H1 (cell line): Measurements from ENCODE around the gene C2CD4C. TPM values are rescaled to one million over a fixed set of nuclear protein-coding genes. Genes with fewer than 3 reads are reported as not detected.

Source experiments
- CTCF ChIA-PET: fragments of 300-600 bp; sonication (Branson Sonifier 250); formaldehyde crosslinking; loops from one replicate; lab custom pipeline; 2021; ENCODE audit not compliant: partially characterized antibody; lab: Charles Lee
- POLR2A ChIA-PET: fragments of 300-600 bp; sonication (Branson Sonifier 250); formaldehyde crosslinking; loops from one replicate; lab custom pipeline; 2021; ENCODE audit warnings: inconsistent platforms; ENCODE audit not compliant: partially characterized antibody; lab: Charles Lee
- DNase-seq, 2 experiments: peaks; one replicate each; pipeline versions ENCODE4 v3.0.0 to v3.0.0-alpha.2; 2010 to 2022; ENCODE audit warnings: low spot score in 2 of 2, low read depth in 1 of 2, mixed read lengths in 1 of 2
- FAIRE-seq: peaks from 2 replicates; lab custom pipeline; 2011; peaks lifted over from hg19 to GRCh38; lab: Jason Lieb, UNC
- H2AFZ ChIP-seq: 2 replicates; pipeline ENCODE4 v1.8.1; 2012; ENCODE audit warnings: low read length, inconsistent platforms
- H2AK5ac ChIP-seq: 2 replicates; pipeline ENCODE4 v1.6.1; 2013; ENCODE audit warnings: low read depth, low read length
- H2BK120ac ChIP-seq: replicated peaks from 2 replicates; pipeline ENCODE3; 2013; ENCODE audit warnings: low read depth, low read length, inconsistent platforms
- H2BK12ac ChIP-seq: 2 replicates; pipeline ENCODE4 v1.6.1; 2013; ENCODE audit warnings: low read depth, low read length
- H2BK15ac ChIP-seq: 2 replicates; pipeline ENCODE4 v1.6.1; 2013; ENCODE audit warnings: low read length
- H2BK20ac ChIP-seq: 2 replicates; pipeline ENCODE4 v1.6.1; 2013; ENCODE audit warnings: low read length
- H2BK5ac ChIP-seq: 2 replicates; pipeline ENCODE4 v1.6.1; 2013; ENCODE audit warnings: low read depth, low read length
- H3K14ac ChIP-seq: 2 replicates; pipeline ENCODE4 v1.6.1; 2013; ENCODE audit warnings: inconsistent platforms; ENCODE audit not compliant: insufficient read length
- H3K18ac ChIP-seq: 2 replicates; pipeline ENCODE4 v1.6.1; 2013; ENCODE audit warnings: low read length; ENCODE audit errors: extremely low read depth
- H3K23ac ChIP-seq: 2 replicates; pipeline ENCODE4 v1.6.1; 2013; ENCODE audit warnings: inconsistent platforms; ENCODE audit not compliant: insufficient read length
- H3K23me2 ChIP-seq: 2 replicates; pipeline ENCODE4 v1.6.1; 2013; ENCODE audit warnings: low read depth, low read length
- H3K27ac ChIP-seq: 2 replicates; pipeline ENCODE4 v1.6.1; 2011; ENCODE audit warnings: low read depth, low read length, inconsistent platforms
- H3K27me3 ChIP-seq, 4 experiments: replicated peaks in 1 of 4; 1 replicate in 1 of 4; 2 replicates in 3 of 4; pipeline versions ENCODE4 v1.6.1 to v1.8.1; 2011 to 2013; ENCODE audit warnings: low read length in 3 of 4, mild to moderate bottlenecking in 3 of 4, inconsistent platforms in 2 of 4, mixed read lengths in 2 of 4, moderate library complexity in 1 of 4; ENCODE audit not compliant: control insufficient read depth in 3 of 4, insufficient read depth in 3 of 4; ENCODE audit errors: extremely low read depth in 1 of 4
- H3K36me3 ChIP-seq, 4 experiments: 2 replicates each; pipeline versions ENCODE4 v1.6.1 to v1.8.1; 2011 to 2013; ENCODE audit warnings: mild to moderate bottlenecking in 4 of 4, low read length in 3 of 4, moderate library complexity in 2 of 4, control low read depth in 1 of 4, inconsistent platforms in 1 of 4; ENCODE audit not compliant: insufficient read depth in 4 of 4, control insufficient read depth in 2 of 4
- H3K4ac ChIP-seq: replicated peaks from 2 replicates; pipeline ENCODE3; 2013; ENCODE audit warnings: low read length, low read depth, mixed read lengths, inconsistent platforms; ENCODE audit not compliant: insufficient read length
- H3K4me1 ChIP-seq, 4 experiments: replicated peaks in 1 of 4; 1 replicate in 1 of 4; 2 replicates in 3 of 4; pipeline versions ENCODE4 v1.6.1 to v1.8.1; 2011 to 2013; ENCODE audit warnings: low read length in 3 of 4, inconsistent platforms in 2 of 4, mixed read lengths in 1 of 4; ENCODE audit not compliant: insufficient read depth in 4 of 4, control insufficient read depth in 3 of 4
- H3K4me2 ChIP-seq, 2 experiments: 2 replicates each; pipeline versions ENCODE4 v1.6.1 to v1.8.1; 2011 to 2013; ENCODE audit warnings: low read depth in 2 of 2, low read length in 2 of 2, control low read depth in 1 of 2, inconsistent platforms in 1 of 2, mild to moderate bottlenecking in 1 of 2; ENCODE audit not compliant: insufficient read depth in 1 of 2
- H3K4me3 ChIP-seq, 4 experiments: fragments of 200-600, 300-600 bp in 1 of 4; sonication (generic), shearing (Covaris generic), sonication (Bioruptor Twin) in 1 of 4; 2 replicates each; pipeline versions ENCODE4 v1.5.1 to v1.8.1; 2011 to 2016; ENCODE audit warnings: low read length in 4 of 4, low read depth in 3 of 4, control low read depth in 2 of 4, inconsistent platforms in 2 of 4, mild to moderate bottlenecking in 2 of 4, mixed read lengths in 1 of 4, moderate library complexity in 1 of 4; ENCODE audit not compliant: insufficient read depth in 2 of 4; ENCODE audit errors: extremely low read depth in 1 of 4
- H3K56ac ChIP-seq: replicated peaks from 2 replicates; pipeline ENCODE3; 2013; ENCODE audit warnings: low read depth, mild to moderate bottlenecking, mixed read lengths, low read length, inconsistent platforms; ENCODE audit not compliant: insufficient read length
- H3K79me1 ChIP-seq: 2 replicates; pipeline ENCODE4 v1.6.1; 2013; ENCODE audit warnings: low read depth, low read length, control low read depth
- H3K79me2 ChIP-seq, 2 experiments: 2 replicates each; pipeline versions ENCODE4 v1.6.1 to v1.8.1; 2012 to 2013; ENCODE audit warnings: low read length in 2 of 2, mild to moderate bottlenecking in 2 of 2, inconsistent platforms in 1 of 2; ENCODE audit not compliant: insufficient read depth in 2 of 2, control insufficient read depth in 1 of 2
- H3K9ac ChIP-seq, 4 experiments: replicated peaks in 1 of 4; 1 replicate in 1 of 4; 2 replicates in 3 of 4; pipeline versions ENCODE4 v1.6.1 to v1.8.1; 2011 to 2013; ENCODE audit warnings: low read depth in 3 of 4, low read length in 3 of 4, control low read depth in 2 of 4, mild to moderate bottlenecking in 2 of 4, moderate library complexity in 2 of 4, inconsistent platforms in 1 of 4; ENCODE audit errors: extremely low read depth in 1 of 4
- H3K9me3 ChIP-seq, 2 experiments: 2 replicates each; pipeline versions ENCODE4 v1.6.1 to v1.8.1; 2012 to 2013; ENCODE audit warnings: mild to moderate bottlenecking in 2 of 2, moderate library complexity in 2 of 2, control low read depth in 1 of 2, inconsistent platforms in 1 of 2, low read depth in 1 of 2, low read length in 1 of 2, mixed read lengths in 1 of 2; ENCODE audit not compliant: insufficient read depth in 2 of 2
- H4K20me1 ChIP-seq, 2 experiments: replicated peaks in 1 of 2; 2 replicates each; pipeline versions ENCODE3 to v1.8.1; 2011 to 2013; ENCODE audit warnings: inconsistent platforms in 2 of 2, low read length in 2 of 2, mild to moderate bottlenecking in 1 of 2; ENCODE audit not compliant: insufficient read depth in 2 of 2, control insufficient read depth in 1 of 2
- H4K5ac ChIP-seq: 2 replicates; pipeline ENCODE4 v1.6.1; 2013; ENCODE audit warnings: low read length, low read depth, mixed read lengths, inconsistent platforms; ENCODE audit not compliant: insufficient read length
- H4K8ac ChIP-seq: 2 replicates; pipeline ENCODE4 v1.8.0; 2013; ENCODE audit warnings: mild to moderate bottlenecking, moderate library complexity, low read length, inconsistent platforms; ENCODE audit not compliant: insufficient read depth; ENCODE audit errors: extremely low read depth
- H4K91ac ChIP-seq: replicated peaks from 2 replicates; pipeline ENCODE3; 2013; ENCODE audit warnings: low read length, mixed read lengths, inconsistent platforms; ENCODE audit not compliant: insufficient read length
- BRCA1 ChIP-seq: IDR thresholded peaks from 2 replicates; pipeline ENCODE4 v1.6.1; 2012; ENCODE audit warnings: low read depth, low read length, improper control_type of control experiment
- CHD2 ChIP-seq: IDR thresholded peaks from 2 replicates; pipeline ENCODE4 v1.6.1; 2012; ENCODE audit warnings: low read length, improper control_type of control experiment
- EP300 ChIP-seq, 2 experiments: IDR thresholded peaks; 1 replicate in 1 of 2; 2 replicates in 1 of 2; pipeline ENCODE4 v1.6.1; 2011 to 2012; ENCODE audit warnings: low read depth in 2 of 2, low read length in 2 of 2, mild to moderate bottlenecking in 2 of 2, borderline replicate concordance in 1 of 2, inconsistent platforms in 1 of 2, moderate library complexity in 1 of 2
- HDAC6 ChIP-seq: IDR thresholded peaks from one replicate; pipeline ENCODE4 v1.7.1; 2012; ENCODE audit warnings: low read depth, mild to moderate bottlenecking, inconsistent platforms, low read length, moderate library complexity
- KDM1A ChIP-seq: fragments of 200-600, 300-600 bp; sonication (generic); IDR thresholded peaks from 2 replicates; pipeline ENCODE4 v1.7.1; 2016; ENCODE audit warnings: mild to moderate bottlenecking, low read length, borderline replicate concordance
- POLR2A ChIP-seq, 2 experiments: IDR thresholded peaks; 1 replicate in 1 of 2; 2 replicates in 1 of 2; pipeline ENCODE4 v1.6.1; 2011; ENCODE audit warnings: low read depth in 2 of 2, low read length in 2 of 2, mild to moderate bottlenecking in 2 of 2; ENCODE audit errors: control extremely low read depth in 1 of 2
- POLR2AphosphoS5 ChIP-seq: IDR thresholded peaks from 2 replicates; pipeline ENCODE4 v1.6.1; 2011; ENCODE audit warnings: low read depth, low read length
- RAD21 ChIP-seq, 2 experiments: IDR thresholded peaks in 1 of 2; conservative IDR thresholded peaks in 1 of 2; 2 replicates each; pipeline ENCODE4 v1.6.1; 2011; ENCODE audit warnings: low read depth in 2 of 2, low read length in 2 of 2, improper control_type of control experiment in 1 of 2, inconsistent platforms in 1 of 2, mild to moderate bottlenecking in 1 of 2, moderate library complexity in 1 of 2
- WGBS, 2 experiments: shearing (Covaris generic) in 1 of 2; methylation state at CpG; one replicate each; pipeline versions ENCODE4 v1.1.6 to v1.1.7; 2013 to 2015; ENCODE audit warnings: low lambda C conversion rate in 2 of 2, mixed read lengths in 2 of 2, inconsistent platforms in 1 of 2, low coverage in 1 of 2, missing lambda C conversion rate in 1 of 2; ENCODE audit not compliant: insufficient replicate concordance in 2 of 2, insufficient coverage in 1 of 2, insufficient read length in 1 of 2; ENCODE audit errors: extremely low coverage in 1 of 2, missing lambda C conversion rate in 1 of 2; 5-methylcytosine and 5-hydroxymethylcytosine counted together
- polyA plus RNA-seq, 7 experiments: library from polyadenylated mRNA; depleted of rRNA in 3 of 7; stranded (reverse) in 5 of 7; unstranded in 2 of 7; fragments of >200 nt in 5 of 7; fragments of 200-250 nt in 2 of 7; gene quantifications; 1 replicate in 5 of 7; 2 replicates in 1 of 7; 4 replicates in 1 of 7; pipeline versions ENCODE4 v1.2.1 to v1.2.3, GENCODE V29; 2011 to 2013; ENCODE audit warnings: missing spikeins in 2 of 7, mixed read lengths in 2 of 7
- total RNA-seq: library from RNA; stranded (reverse); fragmentation: NEBNext Ultra II Directional; extraction: Animal tissue kit (Norgen Biotek cat#: 25700); gene quantifications from 2 replicates; pipeline ENCODE4 v1.2.1, GENCODE V29; 2021
- TF ChIP-seq, protein P1 (sequence below), 3 experiments: IDR thresholded peaks; 1 replicate in 2 of 3; 2 replicates in 1 of 3; pipeline versions ENCODE4 v1.5.1 to v1.6.1; 2011; ENCODE audit warnings: low read length in 3 of 3, mild to moderate bottlenecking in 3 of 3, inconsistent platforms in 2 of 3, low read depth in 1 of 3, moderate library complexity in 1 of 3; ENCODE audit not compliant: insufficient read depth in 1 of 3; ENCODE audit errors: control extremely low read depth in 1 of 3

C2CD4C gene
- total and polyA plus RNA-seq, 2 of the 8 experiments (the other 6 are each of a cell fraction or from before 2014, with no cell fraction given) = 3.8 to 6.3 TPM

DNA sequence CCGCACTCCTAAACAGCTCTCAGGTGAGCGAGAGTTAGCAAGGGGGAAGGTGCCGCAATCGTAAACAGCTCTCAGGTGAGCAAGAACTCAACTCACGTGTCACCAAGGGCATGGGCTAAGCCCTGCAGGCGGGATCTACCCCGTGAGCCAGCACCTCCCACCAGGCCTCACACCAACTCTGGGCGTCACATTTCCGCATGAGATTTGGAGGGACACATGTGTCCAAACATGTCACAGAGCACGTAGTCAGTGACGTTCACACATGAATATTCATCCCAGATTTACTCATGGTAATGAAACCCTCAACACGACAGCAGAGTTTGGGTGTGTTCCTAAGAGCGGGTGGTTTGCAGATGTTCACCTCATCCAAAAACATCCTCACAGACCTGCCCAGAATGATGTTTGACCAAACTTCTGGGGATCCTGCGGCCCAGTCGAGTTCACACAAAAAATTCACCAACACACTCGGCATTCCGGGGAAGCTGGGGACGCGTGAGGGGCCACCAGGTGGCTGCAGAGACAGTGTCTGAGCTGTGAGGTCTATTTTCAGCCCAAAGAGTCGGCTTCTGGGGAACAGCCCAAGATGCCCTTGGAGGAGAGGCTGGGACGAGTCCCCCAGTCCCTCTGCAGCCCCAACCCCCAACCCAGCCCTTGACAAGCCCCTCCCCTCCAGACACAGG, 19.6 kb downstream of the C2CD4C start:
- no peaks in the 10 kb centered on the region for H3K79me2 ChIP-seq
- peak overlapping the region; percentile 35 for H4K8ac ChIP-seq
- no peak overlapping the region for H3K23ac ChIP-seq
- H3K9me3 ChIP-seq = peaks cover 6 to 8% of the 10 kb centered on the region in 2 experiments; a peak in 3 of 4 replicates
- no peaks in the 10 kb centered on the region for H3K79me1 ChIP-seq
- H4K91ac ChIP-seq = no peak overlapping the region
- no peak overlapping the region for H3K27ac ChIP-seq
- H3K9ac ChIP-seq = no peak overlapping the region
- 81% methylated on average over 21 of the region's 21 CpGs; no CpG with 5 or more reads in 1 of the 2 experiments for WGBS, 2 experiments
- H3K4me3 ChIP-seq = no peak overlapping the region
- H3K56ac ChIP-seq = no peak overlapping the region
- H2AK5ac ChIP-seq = no peak overlapping the region
- H3K23me2 ChIP-seq = peaks cover 10% of the 10 kb centered on the region
- H3K18ac ChIP-seq = peak overlapping the region; percentile 13; the same call in 1 of the 2 replicates
- H2BK5ac ChIP-seq = 0 out of 2 replicates have a peak overlapping the region, but pooled peaks have one; percentile 24
- CTCF ChIA-PET = interaction anchor here (1.2 to 2.4 kb wide), 10 partner anchors 9 to 121 kb away, joined by 3 to 6 read pairs (median 5); partner anchors contain the start of gene C2CD4C
- H2BK15ac ChIP-seq = peak overlapping the region; percentile 92
- H3K4me1 ChIP-seq = peaks cover 0 to 14% (median 4%) of the 10 kb centered on the region in 4 experiments; a peak in 5 of 7 replicates
- no peak overlapping the region for H3K14ac ChIP-seq
- no peak overlapping the region for H2AFZ ChIP-seq
- peak overlapping the region; percentile 66; the same call in 1 of the 2 replicates for H2BK20ac ChIP-seq
- no peak for FAIRE-seq
- peak overlapping the region; percentile 75; the same call in 1 of the 2 replicates for H2BK12ac ChIP-seq
- H4K20me1 ChIP-seq = peaks cover 0 to 3% of the 10 kb centered on the region in 2 experiments
- H3K27me3 ChIP-seq = no peaks in the 10 kb centered on the region
- H3K4me2 ChIP-seq = no peak overlapping the region
- H4K5ac ChIP-seq = no peak overlapping the region
- POLR2A ChIA-PET = interaction anchor here (0.8 to 1.6 kb wide), 3 partner anchors 9 to 46 kb away, joined by 3 to 5 read pairs (median 3); no protein-coding TSS in a partner anchor
- H2BK120ac ChIP-seq = no peak overlapping the region
- H3K4ac ChIP-seq = peak overlapping the region; percentile 49
- DNase-seq = peak in 1 of 2 experiments; percentile 43
- H3K36me3 ChIP-seq = no peaks in the 10 kb centered on the region
- TF ChIP-seq RAD21 (IDR thresholded peaks at IDR 0.05 in 1 of 2, conservative IDR thresholded peaks at IDR 0.05 in 1 of 2; ENCODE audit: low read depth in 2 of 2, low read length in 2 of 2) (peak; percentile 43 to 60), CHD2 (no peak), KDM1A (no peak), HDAC6 (no peak), POLR2AphosphoS5 (no peak), POLR2A (IDR thresholded peaks at IDR 0.05; ENCODE audit: control extremely low read depth in 1 of 2, low read depth in 2 of 2, low read length in 2 of 2) (no peak), EP300 (IDR thresholded peaks at IDR 0.05; ENCODE audit: borderline replicate concordance in 1 of 2, low read depth in 2 of 2, low read length in 2 of 2) (no peak), BRCA1 (no peak)
- TF ChIP-seq, protein P1, sequence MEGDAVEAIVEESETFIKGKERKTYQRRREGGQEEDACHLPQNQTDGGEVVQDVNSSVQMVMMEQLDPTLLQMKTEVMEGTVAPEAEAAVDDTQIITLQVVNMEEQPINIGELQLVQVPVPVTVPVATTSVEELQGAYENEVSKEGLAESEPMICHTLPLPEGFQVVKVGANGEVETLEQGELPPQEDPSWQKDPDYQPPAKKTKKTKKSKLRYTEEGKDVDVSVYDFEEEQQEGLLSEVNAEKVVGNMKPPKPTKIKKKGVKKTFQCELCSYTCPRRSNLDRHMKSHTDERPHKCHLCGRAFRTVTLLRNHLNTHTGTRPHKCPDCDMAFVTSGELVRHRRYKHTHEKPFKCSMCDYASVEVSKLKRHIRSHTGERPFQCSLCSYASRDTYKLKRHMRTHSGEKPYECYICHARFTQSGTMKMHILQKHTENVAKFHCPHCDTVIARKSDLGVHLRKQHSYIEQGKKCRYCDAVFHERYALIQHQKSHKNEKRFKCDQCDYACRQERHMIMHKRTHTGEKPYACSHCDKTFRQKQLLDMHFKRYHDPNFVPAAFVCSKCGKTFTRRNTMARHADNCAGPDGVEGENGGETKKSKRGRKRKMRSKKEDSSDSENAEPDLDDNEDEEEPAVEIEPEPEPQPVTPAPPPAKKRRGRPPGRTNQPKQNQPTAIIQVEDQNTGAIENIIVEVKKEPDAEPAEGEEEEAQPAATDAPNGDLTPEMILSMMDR (IDR thresholded peaks at IDR 0.05; ENCODE audit: control extremely low read depth in 1 of 3, insufficient read depth in 1 of 3, low read depth in 1 of 3, low read length in 3 of 3) = peak; percentile 38 to 44 (median 43)
